Adrenal gland (tissue), 12 donors: ENCODE results near the gene ZNF595. TPM values are rescaled to one million over a fixed set of nuclear protein-coding genes. Genes with fewer than 3 reads are reported as not detected.

Source experiments
- DNase-seq, 7 donors: peaks; one replicate each; pipeline ENCODE4 v3.0.0-alpha.2; 2019 to 2020
- H3K27ac ChIP-seq, 5 donors: fragments of 200-600 bp; sonication (generic) in 4 of 5; 1 replicate in 3 of 5; 2 replicates in 2 of 5; pipeline versions ENCODE4 v1.5.1 to v1.8.0; 2016 to 2020; ENCODE audit warnings: mild to moderate bottlenecking in 1 of 5
- H3K27me3 ChIP-seq: fragments of 200-600 bp; 2 replicates; pipeline ENCODE4 v1.8.0; 2021
- H3K36me3 ChIP-seq, 2 donors: fragments of 200-600 bp; replicated peaks in 1 of 2; 1 replicate in 1 of 2; 2 replicates in 1 of 2; pipeline versions ENCODE4 v1.5.1 to v1.8.0; 2018 to 2022
- H3K4me1 ChIP-seq, 2 donors: fragments of 200-600 bp; replicated peaks in 1 of 2; 1 replicate in 1 of 2; 2 replicates in 1 of 2; pipeline versions ENCODE4 v1.5.1 to v1.8.0; 2018 to 2021
- H3K4me3 ChIP-seq, 4 donors: fragments of 200-600 bp; sonication (generic) in 3 of 4; one replicate each; pipeline ENCODE4 v1.5.1; 2016 to 2018
- H3K9me3 ChIP-seq, 3 donors: fragments of 200-600 bp; sonication (generic) in 1 of 3; replicated peaks in 1 of 3; 1 replicate in 2 of 3; 2 replicates in 1 of 3; pipeline versions ENCODE4 v1.5.1 to v1.8.0; 2016 to 2021
- POLR2A ChIP-seq, 2 donors: fragments of 450-650 bp; IDR thresholded peaks; one replicate each; pipeline ENCODE4 v1.6.1; 2017; ENCODE audit warnings: antibody characterized with exemption in 2 of 2, mild to moderate bottlenecking in 2 of 2, moderate library complexity in 1 of 2
- WGBS, 4 donors: extraction: QIAGEN DNeasy Blood & Tissue Kit in 2 of 4; methylation state at CpG; one replicate each; pipeline versions ENCODE4 v1.1.5 to v1.1.7; 2013 to 2017; 5-methylcytosine and 5-hydroxymethylcytosine counted together
- intact Hi-C, 2 donors: fragments of 100-400 bp; cut with DNase I; formaldehyde crosslinking; loops; one replicate each; pipeline versions ENCODE4 v1.14.1 to v1.15.0; 2022 to 2023
- polyA plus RNA-seq, 3 donors: library from polyadenylated mRNA; stranded (reverse); fragments of 200-250 nt in 2 of 3; fragments of 350-450 nt in 1 of 3; fragmentation: Illumina TruSeq in 1 of 3; extraction: RNeasy Lipid Tissue Mini Kit (QIAGEN cat#74804) in 1 of 3; gene quantifications; one replicate each; pipeline ENCODE4 v1.2.3, GENCODE V29; 2013 to 2014
- total RNA-seq, 9 donors: library from RNA; depleted of rRNA in 4 of 9; stranded (reverse); fragments of >200 nt in 4 of 9; fragments of 120-200 nt in 1 of 9; fragmentation: NEBNext Ultra II Directional in 1 of 9; extraction: Animal tissue kit (Norgen Biotek cat#: 25700) in 1 of 9; gene quantifications; one replicate each; pipeline versions ENCODE4 v1.1.0 to v1.2.4, GENCODE V29; 2013 to 2023
- TF ChIP-seq, protein P1 (sequence below), 6 experiments: fragments of 450-650 bp in 4 of 6; fragments of 200-600 bp in 2 of 6; sonication (generic) in 1 of 6; IDR thresholded peaks; 1 replicate in 5 of 6; 2 replicates in 1 of 6; pipeline versions ENCODE4 v1.5.1 to v1.8.0; 2016 to 2021; ENCODE audit warnings: antibody characterized with exemption in 6 of 6, mild to moderate bottlenecking in 2 of 6, moderate library complexity in 1 of 6
- donor health status: healthy with polysubstance abuse.
- donor health status: Bipolar disorder and iron deficiency.
- donor health status: DM: yes; HTN: yes; CAD: no.
- donor health status: DM: no; HTN: no; CAD: no.
- donor health status: DM: no; HTN: no; CAD: no.
- donor health status: DM: yes; HTN: yes; CAD: no.

The ZNF595 gene
- total and polyA plus RNA-seq, 12 donors: 5.5 to 50.0 (median 13.8) TPM

GRCh38 chr4:124275-125081 lies 71.4 kb downstream of the ZNF595 start, which contains the start of gene ZNF718:
ZNF718 (plus strand) TSS chr4:124501; CDS start chr4:124671, 170 bp downstream.
- Histone ChIP-seq H3K27me3 (no peaks in the 10 kb centered on the region), H3K27ac (peak within 1 kb of the TSS; percentile 80 to 95 (median 82)), H3K4me3 (peak within 1 kb of the TSS; percentile 59 to 88 (median 85)), H3K9me3 (no peaks in the 10 kb centered on the region), H3K4me1 (peaks cover 8% of the 10 kb centered on the region in 2 donors), H3K36me3 (peaks cover 0 to 4% of the 10 kb centered on the region in 2 donors)
- intact Hi-C loops: no loop called here
- DNase-seq: peak; percentile 95 to 99 (median 96)
- TF ChIP-seq, protein P1, sequence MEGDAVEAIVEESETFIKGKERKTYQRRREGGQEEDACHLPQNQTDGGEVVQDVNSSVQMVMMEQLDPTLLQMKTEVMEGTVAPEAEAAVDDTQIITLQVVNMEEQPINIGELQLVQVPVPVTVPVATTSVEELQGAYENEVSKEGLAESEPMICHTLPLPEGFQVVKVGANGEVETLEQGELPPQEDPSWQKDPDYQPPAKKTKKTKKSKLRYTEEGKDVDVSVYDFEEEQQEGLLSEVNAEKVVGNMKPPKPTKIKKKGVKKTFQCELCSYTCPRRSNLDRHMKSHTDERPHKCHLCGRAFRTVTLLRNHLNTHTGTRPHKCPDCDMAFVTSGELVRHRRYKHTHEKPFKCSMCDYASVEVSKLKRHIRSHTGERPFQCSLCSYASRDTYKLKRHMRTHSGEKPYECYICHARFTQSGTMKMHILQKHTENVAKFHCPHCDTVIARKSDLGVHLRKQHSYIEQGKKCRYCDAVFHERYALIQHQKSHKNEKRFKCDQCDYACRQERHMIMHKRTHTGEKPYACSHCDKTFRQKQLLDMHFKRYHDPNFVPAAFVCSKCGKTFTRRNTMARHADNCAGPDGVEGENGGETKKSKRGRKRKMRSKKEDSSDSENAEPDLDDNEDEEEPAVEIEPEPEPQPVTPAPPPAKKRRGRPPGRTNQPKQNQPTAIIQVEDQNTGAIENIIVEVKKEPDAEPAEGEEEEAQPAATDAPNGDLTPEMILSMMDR (IDR thresholded peaks at IDR 0.05): no peak
- peak; percentile 55 to 92 for TF ChIP-seq POLR2A (IDR thresholded peaks at IDR 0.05)
- 0 to 4% (median 1%) methylated on average over 19 to 44 of the region's 44 CpGs for WGBS, 4 donors

GRCh38 chr4:125091-125771 lies 72.1 kb downstream of the ZNF595 start:
- peaks cover 8% of the 10 kb centered on the region in 2 donors for H3K4me1 ChIP-seq
- no peaks in the 10 kb centered on the region for H3K9me3 ChIP-seq
- H3K4me3 ChIP-seq: peak overlapping the region; percentile 59 to 88 (median 85)
- H3K27me3 ChIP-seq: no peaks in the 10 kb centered on the region
- H3K27ac ChIP-seq: peak overlapping the region; percentile 80 to 95 (median 82)
- peaks cover 0 to 4% of the 10 kb centered on the region in 2 donors for H3K36me3 ChIP-seq
- 1 to 14% (median 2%) methylated on average over 25 to 30 of the region's 30 CpGs for WGBS, 4 donors
- peak; percentile 40 to 77 (median 61) for DNase-seq
- intact Hi-C loops: no loop called here
- TF ChIP-seq, protein P1 (IDR thresholded peaks at IDR 0.05): peak in 1 of 6 experiments; percentile 8
- TF ChIP-seq POLR2A (IDR thresholded peaks at IDR 0.05): no peak

GRCh38 chr4:125833-126232 lies 72.7 kb downstream of the ZNF595 start:
- TF ChIP-seq POLR2A (IDR thresholded peaks at IDR 0.05): no peak
- TF ChIP-seq, protein P1 (IDR thresholded peaks at IDR 0.05): no peak
- WGBS, 4 donors: 54 to 78% (median 57%) methylated on average over 5 of the region's 5 CpGs
- H3K9me3 ChIP-seq: no peaks in the 10 kb centered on the region
- peak overlapping the region in 3 of 5 donors; percentile 82 to 95 (median 84) for H3K27ac ChIP-seq
- intact Hi-C loops: no loop called here
- H3K4me1 ChIP-seq: peaks cover 8% of the 10 kb centered on the region in 2 donors
- DNase-seq: peak in 1 of 7 donors; percentile 56
- H3K27me3 ChIP-seq: no peaks in the 10 kb centered on the region
- peaks cover 0 to 4% of the 10 kb centered on the region in 2 donors for H3K36me3 ChIP-seq
- H3K4me3 ChIP-seq: peak overlapping the region in 1 of 4 donors; percentile 88

DNA sequence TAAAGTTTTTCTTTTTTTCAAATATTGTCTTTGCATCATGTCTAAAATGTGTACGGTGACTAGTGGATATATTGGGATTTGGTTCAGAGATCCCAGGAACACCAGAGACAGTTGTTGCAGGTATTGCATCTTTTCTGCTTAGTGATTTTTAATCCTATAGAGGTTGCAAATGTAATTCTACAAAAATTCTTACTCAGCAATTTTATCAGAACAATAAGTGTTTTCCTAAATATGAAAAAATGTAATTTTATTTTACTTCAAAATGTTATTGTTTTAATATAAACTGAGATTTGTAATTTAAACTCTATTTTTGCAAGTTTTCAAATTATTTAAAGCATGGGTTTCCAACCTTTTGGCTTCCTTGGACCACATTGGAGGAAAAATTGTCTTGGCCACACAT lies 79.4 kb downstream of the ZNF595 start:
- peaks cover 0 to 35% of the 10 kb centered on the region in 2 donors for H3K36me3 ChIP-seq
- H3K4me3 ChIP-seq: no peak overlapping the region
- H3K27ac ChIP-seq: no peak overlapping the region
- H3K27me3 ChIP-seq: no peaks in the 10 kb centered on the region
- intact Hi-C loops: no loop called here
- no peaks in the 10 kb centered on the region for H3K4me1 ChIP-seq
- 91 to 96% methylated on average over 1 of the region's 1 CpG; no CpG with 5 or more reads in 2 of the 4 donors for WGBS, 4 donors
- TF ChIP-seq, protein P1 (IDR thresholded peaks at IDR 0.05): no peak
- no peak for TF ChIP-seq POLR2A (IDR thresholded peaks at IDR 0.05)
- no peak for DNase-seq
- H3K9me3 ChIP-seq: peaks cover 0 to 3% (median 0%) of the 10 kb centered on the region in 3 donors
